NOMO-1 (cell line): ENCODE measurements around the gene VWA3B.
"Not testable (repeated sequence)": the region's sequence is repeated elsewhere in the genome, so short reads cannot be mapped to it uniquely, and the experiment has no call there.

Source experiments
- DNase-seq, 2 experiments: peaks; one replicate each; lab custom pipeline; 2025; ENCODE audit not compliant: unreplicated experiment in 2 of 2; lab: John Stamatoyannopoulos, UW

VWA3B gene

GRCh38 chr2:98314251-98314650 is 227.3 kb downstream of the VWA3B start:
- DNase-seq, result no peak

- no peak for DNase-seq
Observed at GRCh38 chr2:98315957-98316356, 229.0 kb downstream of the VWA3B start.

DNA sequence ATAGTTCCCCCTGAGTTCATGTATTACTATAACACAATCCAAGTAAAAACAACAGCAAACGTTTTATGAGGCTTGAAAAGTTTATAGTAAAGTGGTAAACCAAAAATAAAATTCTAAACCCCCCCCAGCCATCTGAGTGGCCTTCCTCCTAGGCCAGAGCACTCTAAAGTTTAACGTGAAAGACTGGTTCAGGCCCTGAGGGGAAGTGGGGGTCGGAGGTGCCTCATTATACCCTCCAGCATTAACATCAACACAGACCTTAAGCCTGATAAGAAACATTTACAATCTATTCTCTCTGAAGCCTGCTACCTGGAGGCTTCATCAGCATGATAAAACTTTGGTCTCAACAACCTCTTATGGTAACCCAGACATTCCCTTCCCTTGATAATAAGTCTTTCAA is 230.2 kb downstream of the VWA3B start:
- no peak for DNase-seq

- not testable (repeated sequence) for DNase-seq
Observed at GRCh38 chr2:98320171-98320570, 233.2 kb downstream of the VWA3B start.

GRCh38 chr2:98324181-98324580 is 237.2 kb downstream of the VWA3B start:
- DNase-seq, result no peak

DNA sequence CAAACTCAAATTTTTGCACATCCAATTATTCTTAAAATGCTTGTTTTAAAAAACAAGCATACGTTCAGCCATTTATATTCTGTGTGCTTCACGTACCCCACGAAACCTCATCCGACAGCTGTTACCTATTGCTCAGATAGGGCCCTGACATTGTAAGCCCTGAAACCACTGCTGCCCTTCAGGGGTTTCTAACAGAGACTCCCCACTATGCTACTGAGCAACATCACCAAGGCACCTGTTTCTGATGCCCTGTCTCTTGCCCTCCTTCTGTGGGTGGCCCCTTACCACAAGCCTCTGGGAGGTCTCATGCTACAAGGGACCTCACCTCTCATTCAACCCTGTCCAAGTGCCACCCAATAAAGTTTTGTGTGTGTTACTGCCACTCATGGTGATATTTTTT is 240.8 kb downstream of the VWA3B start:
- no peak for DNase-seq

- no peak for DNase-seq
Observed at GRCh38 chr2:98329549-98329948, 242.6 kb downstream of the VWA3B start.

GRCh38 chr2:98332989-98333388 is 246.0 kb downstream of the VWA3B start:
- no peak for DNase-seq

- DNase-seq, result no peak
Observed at GRCh38 chr2:98333922-98334321, 247.0 kb downstream of the VWA3B start.

DNA sequence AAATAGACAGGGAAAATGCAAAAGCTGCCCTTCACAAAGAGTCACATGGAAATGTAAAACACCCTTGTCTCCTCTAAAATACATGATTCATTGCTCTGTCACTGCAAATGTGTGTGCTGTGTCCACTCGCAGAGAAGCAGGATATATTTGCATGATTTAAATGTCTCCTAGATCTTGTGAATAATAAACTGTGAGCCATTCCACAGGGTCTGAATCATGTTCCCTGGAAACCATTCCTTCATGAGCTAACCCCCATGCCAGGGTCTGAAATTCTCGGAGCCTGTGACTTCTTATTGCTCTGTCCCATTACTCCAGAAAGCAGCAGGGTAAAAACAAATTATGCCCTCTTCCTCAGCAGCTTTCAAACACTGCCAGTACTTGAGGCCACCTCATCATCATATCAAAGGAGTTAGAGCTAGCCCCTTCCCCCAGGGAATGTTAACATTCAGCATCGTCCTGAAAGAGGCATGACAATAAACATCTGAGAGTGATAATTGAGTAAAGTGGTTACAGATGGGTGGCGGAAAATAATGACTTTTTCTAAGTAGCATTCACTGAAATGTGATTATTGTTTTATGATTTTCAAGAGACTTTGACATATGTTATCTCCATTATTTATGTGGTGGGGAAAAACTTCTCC is 247.6 kb downstream of the VWA3B start:
- DNase-seq, result no peak

DNA sequence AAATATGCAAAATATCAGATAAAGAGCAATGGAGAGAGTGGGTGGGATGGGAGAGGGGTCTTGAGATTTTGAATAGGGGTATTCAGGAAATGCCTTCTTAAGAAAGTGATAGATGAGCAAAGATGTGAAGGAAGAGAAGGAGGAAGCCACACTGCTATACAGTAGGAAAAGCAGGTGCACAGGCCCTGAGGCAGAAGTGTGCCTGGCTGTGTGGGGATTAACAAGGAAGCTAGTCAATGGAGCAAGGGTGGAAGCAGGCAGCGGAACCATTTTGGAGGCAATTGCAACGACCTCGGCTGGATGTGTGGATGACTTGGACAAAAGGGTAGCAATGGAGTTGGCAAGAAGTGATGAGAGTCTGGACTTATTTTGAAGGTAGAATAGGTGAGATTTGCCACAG is 248.3 kb downstream of the VWA3B start:
- DNase-seq, result no peak

DNA sequence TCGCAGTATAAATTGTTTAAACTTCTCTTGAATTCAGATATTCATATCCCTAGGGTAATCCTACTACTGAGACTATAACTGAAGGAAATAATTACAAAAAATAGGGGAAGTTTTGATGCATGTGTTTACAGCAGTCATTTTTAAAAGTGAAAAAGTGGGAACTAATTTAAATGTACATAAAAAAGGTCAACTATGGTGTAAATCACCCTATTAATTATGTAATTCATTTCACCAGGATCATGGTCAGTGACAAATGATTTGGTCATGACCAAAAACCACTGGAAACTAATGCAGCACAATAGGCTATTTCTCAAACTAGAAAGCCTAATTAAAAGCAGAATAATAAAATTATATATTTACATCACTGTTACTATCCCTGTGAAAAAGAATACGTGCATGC is 254.3 kb downstream of the VWA3B start:
- no peak for DNase-seq

GRCh38 chr2:98343285-98343684 is 256.3 kb downstream of the VWA3B start:
- no peak for DNase-seq

DNA sequence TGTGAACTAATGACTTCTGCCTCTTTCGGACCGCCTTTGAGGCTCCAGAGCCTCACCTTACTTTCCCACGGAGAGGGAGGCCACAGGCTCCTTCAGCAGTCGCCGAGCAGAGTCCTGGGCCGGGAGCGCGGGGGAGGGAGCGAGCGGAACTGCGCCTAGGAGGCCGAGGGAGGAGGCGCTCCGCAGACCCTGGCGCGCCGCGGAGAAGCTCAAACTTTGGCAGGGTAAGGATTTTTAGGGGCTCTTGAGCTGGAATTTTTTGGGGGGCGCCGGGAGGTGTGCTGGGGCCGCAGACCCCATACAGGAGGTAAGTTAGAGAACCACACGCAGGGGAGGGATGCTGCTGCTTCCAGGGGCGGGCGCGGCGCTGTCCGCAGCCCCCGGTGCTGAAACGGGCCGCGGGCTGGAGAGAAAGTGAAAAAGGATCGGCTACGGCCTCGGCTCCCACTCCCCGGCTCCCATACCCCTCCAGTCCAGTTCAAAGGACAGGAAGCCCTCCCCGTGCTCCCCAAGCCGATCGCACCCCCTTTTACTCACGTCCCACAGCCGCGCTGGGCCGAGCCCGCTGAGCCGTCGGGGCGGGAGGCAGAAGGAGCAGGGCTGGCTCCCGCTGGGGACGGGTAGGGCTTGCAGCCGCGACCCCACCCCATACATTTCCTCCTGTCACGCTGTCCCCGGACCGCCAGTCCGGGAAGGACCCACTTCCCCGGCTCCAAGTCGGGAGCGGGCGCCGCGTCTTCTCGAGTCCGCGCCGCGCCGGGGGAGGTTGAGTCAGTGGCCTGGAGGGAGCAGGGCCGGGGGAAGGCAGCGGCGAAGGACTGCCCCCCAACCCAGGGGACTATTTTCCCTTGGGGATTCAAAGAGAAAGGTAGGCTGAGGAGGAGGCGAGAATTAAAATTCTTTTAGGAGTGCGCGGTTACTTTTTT is 259.6 kb downstream of the VWA3B start, which contains the start of gene CNGA3:
Gene CNGA3 (plus strand): TSS at position 146 of the 926 bp plus-strand sequence. CDS start 23,520 bp downstream, outside the sequence.
- no peak for DNase-seq

DNA sequence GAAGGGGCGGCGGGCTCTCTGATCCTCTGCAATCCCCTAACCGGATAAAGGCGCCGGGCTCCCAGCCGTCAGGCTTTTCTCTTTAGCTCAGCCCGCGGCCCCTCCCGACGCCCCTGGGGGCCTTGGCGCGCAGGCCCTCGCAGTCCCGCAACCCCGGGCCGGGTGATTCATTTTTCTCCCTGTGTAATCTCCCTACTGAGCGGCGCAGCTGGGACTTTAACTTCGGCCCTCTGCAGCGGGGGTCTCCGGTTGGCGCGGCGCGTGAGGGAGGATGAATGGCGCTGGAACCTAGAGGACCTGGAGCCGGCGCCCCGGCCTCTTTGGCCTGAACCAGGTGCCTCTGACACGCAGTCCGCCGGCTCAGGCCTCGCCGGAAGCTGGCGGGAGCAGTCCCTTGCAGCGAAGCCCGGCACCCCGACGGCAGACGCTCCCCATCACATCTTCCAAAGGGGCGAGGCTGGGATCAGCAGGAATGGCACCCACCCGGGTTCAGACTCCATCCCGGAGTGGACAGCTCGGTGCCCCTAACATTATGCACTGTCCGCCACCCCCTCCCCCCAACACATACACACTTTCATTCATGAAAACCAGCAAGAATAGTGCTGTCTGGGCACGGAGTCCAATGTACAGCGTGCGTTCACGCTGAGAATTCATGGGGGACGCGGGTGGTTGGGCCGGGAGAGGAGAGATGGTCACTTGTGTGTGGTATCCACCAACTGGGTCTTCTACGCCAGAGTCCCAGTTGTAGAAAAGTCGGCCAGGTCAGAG is 260.5 kb downstream of the VWA3B start:
- DNase-seq, result no peak

DNA sequence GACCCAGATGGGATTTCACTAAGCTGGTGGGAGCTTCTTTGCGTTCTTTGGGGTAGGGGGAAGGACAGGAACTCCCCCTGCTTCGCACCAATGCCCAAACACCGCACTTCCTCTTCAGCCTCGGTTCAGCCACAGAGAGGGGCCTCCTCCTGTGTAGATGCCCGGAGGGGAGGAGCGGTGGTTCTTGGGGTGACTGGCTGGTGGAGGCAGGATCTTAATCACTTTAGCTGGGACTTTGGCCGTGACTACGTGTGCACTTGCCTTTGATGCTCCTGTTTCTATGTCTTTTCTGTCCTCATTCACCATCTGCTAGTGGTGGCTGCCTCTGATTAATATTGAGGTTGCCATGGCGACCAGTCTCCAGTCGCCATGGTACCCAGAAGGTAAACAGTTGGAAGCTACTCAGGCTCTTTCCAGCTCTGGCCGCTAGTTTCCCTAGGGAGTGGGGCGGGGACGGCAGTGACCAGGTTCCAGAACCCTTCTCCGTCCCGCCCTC is 261.1 kb downstream of the VWA3B start:
- DNase-seq, result no peak

DNA sequence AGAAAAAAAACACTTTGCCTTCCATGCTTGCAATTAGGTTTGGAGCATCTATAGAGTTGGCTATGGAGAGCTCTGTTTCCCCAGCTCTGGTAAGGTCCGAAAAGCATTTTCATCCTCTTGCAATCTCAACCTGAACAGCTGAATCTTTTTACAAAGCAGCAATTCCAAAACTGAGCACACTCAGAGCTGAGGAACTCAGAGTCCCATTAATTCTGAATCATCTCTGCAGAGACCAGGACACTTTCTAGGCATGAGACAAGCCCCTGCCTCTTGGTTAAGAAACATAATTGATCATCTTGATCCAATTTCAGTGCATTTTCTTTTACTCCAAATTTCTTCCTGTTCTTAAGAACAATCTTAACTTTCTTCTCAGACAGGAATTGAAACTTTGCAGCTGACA is 263.4 kb downstream of the VWA3B start:
- no peak for DNase-seq

GRCh38 chr2:98355881-98356280 is 268.9 kb downstream of the VWA3B start:
- no peak for DNase-seq

- DNase-seq, result no peak
Observed at GRCh38 chr2:98356729-98357128, 269.8 kb downstream of the VWA3B start.

DNA sequence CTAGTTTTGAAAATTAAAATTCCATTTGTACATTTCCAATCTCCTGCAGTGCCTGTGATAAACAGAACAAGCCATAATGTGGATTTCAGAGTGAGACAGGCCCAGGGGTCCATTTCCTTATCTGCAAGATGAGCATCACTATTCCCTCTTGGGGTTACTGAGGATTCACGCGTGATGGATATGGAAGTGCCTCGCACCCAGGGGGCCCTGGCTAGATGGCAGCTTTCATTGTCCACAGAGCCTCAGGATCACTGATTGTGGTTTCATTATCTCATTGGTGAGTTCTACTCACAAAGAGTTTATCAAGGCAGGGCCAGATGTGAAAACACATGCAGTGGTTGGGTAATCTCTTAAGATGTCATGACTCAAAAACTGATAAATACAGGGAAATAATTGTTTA is 270.9 kb downstream of the VWA3B start:
- no peak for DNase-seq

DNA sequence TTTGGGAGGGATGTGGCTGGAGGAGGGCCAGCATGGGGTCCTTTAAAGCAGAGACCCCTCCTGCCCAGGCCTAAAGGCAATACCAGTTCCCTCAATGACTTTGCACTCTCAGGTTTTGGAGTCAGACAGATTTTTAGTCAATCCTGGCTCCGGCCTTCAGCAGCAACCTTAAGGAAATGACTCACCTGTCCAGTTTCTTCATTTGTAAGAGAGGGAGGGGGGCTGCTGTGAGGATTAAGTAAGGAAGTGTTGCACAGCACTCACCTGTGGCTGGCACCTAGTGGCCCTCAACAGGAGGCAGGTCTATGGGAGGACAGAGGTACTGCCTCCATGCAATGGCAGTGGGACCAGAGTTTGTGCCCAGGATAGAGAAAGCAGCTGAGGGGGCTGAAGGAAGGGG is 273.0 kb downstream of the VWA3B start:
- DNase-seq, result no peak
